EH (cell line): ENCODE results near the gene GPR183.

ENCODE experiments used
- DNase-seq: peaks from one replicate; pipeline ENCODE4 v3.0.0-alpha.2; 2015; ENCODE audit warnings: low read depth

The GPR183 gene

DNA sequence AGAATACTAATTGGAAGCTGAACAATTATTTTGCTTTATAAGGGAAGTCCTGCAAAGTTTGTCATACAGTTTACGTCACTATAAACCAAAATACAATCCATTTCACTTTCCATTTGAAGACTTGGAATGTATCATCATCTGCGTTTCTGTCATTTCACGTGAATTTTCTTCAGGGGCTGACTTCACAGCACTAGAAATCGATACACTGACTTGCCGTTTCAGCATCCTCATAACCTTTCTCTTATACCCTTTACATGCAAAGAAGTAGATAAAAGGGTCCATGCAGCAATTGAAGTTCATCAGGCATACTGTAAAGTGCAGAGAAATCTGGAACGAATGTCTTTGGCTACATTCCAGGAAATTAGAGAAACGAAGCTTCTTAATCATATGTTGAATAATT lies 12.2 kb downstream of the GPR183 start:
- DNase-seq: no peak

DNA sequence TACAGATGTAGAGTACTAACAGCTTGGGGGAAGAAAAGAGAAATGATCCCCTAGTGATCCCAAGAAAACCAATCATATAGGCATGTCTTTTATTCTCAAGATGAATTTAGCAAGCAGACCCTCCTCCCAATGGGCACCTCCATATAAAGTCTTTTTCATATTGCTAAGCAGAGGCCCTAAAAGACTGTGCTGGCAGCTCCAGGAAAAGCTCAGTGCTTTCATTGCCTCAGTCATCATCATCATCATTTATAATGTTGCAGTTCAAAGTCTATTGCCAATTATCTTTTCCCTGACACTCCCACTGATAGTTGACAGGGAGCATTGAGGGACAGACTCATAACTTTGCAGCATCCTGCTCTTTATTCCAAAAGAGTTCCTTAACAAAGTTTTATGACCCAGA lies 13.0 kb downstream of the GPR183 start:
- no peak for DNase-seq

DNA sequence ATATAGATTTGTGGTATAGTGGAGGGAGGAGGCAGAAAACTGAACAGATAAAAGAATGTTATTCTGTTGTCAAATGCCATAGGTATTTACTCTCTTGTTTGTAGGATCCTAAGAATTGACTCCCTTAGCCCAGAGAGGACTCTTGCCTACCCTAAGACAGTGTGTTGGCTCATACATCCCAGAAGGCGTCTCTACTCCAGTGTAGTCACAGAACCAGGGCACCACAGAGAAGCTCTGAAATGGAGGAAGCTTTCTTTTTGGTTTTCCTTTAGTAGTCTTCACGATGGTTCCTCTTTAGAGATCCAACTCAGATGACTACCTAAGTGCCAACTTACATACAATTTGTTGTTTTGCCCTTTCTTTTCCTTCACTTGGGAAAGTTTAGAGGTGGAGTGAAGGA lies 14.0 kb downstream of the GPR183 start:
- DNase-seq: no peak

DNA sequence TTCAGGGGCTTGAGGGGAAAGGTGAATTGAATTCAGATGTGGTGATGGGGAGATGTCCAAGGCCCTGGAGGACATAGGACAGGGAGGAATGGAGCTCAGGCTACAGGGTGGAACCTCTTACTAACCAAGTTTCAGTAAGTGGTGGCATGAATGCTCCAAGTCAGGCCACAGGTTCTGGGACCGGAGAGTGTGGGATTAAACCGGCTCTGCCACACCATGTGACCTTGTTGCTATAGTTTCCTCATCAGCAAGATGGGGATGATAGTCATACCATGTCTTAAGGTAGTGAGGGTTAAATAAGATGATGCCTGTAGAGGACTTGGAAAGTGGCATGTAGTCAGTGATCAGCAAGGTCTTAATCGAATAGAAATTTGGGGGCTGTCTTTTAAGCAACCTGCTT lies 16.3 kb downstream of the GPR183 start:
- DNase-seq: no peak

DNA sequence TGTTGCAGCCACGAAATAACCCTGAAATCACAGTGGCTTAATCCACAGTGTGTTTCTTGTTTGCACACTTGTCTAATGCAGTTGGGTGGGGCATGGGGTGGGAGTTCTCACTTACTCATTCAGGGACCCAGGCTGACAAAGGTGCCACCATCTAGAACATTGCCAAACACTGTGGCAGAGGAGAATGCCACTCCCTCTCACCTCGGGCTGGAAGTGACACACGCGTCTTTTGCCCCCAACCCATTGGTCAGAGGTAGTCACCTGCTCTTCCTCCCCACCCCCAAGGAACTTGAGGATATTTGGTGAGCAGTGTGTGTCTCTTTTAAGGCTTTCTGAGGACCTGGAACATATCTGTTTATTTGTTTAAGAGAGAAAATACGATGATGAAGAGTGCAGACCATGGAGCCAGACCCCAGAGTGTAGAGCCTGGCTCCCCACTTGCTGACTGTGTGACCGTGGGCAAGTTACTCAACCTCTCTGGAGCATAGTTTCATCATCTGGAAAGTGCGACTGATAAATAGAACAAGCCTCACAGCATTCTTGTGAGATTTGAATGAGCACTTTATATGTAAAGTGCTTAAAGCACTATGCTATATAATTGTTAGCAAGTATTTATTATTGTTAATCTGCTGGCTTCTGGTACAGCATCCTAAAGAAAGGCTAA lies 17.4 kb downstream of the GPR183 start:
- DNase-seq: no peak

DNA sequence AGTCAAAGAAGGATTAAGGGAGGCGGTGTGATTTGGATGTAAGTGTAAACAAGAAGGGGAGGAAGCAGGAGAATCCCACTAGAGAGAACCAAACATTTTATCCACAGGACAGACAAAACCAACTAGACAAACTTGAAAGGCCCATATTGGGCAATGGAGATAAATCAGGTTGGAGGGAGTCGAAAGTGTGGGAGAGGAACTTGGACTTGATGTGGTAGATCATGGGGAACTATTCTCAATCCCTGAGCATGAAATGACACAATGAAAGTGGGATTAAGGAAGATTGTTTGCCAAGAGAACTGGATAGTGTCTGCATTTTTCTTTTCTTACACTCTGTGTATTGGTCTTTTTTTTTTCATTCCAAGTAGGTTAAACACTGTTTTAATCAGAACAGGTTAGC lies 17.9 kb downstream of the GPR183 start:
- no peak for DNase-seq

DNA sequence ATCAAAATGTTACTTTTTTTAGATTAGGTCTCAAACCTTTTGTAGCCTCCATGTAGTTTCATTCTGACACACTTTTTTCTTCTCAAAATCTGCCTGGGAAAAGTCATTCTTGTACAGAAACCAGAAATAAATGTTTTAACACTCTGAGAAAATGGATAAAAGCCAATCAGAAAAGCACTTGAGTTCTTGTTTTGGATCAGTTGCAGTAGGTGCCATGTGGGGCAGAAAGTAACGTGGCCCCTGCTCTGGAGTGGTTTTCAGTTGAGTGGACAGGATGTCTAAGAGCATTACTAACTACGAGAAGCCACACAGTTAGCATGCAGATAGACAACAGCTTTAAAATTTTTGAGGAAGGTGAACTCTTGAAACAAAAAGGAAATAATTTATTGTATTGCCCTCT lies 19.1 kb downstream of the GPR183 start:
- DNase-seq: no peak

DNA sequence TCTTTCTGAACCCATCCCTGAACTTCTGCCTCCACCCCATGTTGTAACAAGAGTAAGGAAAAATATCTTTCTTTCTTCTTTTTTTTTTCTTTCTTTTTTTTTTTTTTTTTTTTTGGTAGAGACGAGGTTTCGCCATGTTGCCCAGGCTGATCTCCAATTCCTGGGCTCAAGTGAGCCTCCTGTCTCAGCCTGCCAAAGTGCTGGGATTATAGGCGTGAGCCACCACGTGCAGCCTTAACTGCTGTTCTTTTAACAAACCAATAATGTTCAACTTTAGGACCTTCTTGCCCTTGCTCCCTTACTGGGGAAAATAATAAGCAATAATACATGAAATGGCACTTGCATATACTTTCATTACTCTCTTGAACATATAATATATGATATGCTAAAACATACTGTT lies 19.6 kb downstream of the GPR183 start:
- no peak for DNase-seq

DNA sequence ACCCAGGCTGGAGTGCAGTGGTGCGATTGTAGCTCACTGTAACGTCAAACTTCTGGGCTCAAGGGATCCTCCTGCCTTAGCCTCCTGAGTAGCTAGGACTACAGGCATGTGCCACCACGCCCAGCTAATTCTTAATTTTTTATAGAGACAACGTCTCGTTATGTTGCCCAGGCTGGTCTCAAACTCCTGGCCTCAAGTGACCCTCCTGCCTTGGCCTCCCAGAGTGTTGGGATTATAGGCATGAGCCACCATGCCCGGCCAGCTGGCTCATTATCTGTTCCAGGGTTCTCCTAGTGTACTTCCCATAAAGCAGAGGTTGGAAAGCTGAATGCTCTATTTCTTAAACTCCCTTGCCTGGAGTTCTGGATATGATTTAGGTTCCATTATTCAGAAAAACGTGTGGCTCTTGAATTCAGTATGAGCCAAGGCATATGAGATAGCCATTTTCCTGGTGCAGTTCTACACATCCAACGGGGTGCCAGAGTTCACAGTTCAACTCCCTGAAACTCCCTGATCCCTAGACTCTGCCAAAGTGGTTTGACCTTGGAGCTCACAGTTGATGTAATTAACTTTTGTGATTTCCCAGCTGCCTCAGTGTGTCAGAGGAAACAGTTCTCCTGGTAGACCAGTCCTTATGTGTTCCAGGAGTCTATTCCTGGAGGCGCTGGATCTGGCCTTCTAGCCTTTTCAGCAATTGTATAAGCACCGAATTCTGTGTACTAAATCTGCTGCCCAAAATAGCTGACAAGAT lies 21.6 kb downstream of the GPR183 start:
- no peak for DNase-seq

DNA sequence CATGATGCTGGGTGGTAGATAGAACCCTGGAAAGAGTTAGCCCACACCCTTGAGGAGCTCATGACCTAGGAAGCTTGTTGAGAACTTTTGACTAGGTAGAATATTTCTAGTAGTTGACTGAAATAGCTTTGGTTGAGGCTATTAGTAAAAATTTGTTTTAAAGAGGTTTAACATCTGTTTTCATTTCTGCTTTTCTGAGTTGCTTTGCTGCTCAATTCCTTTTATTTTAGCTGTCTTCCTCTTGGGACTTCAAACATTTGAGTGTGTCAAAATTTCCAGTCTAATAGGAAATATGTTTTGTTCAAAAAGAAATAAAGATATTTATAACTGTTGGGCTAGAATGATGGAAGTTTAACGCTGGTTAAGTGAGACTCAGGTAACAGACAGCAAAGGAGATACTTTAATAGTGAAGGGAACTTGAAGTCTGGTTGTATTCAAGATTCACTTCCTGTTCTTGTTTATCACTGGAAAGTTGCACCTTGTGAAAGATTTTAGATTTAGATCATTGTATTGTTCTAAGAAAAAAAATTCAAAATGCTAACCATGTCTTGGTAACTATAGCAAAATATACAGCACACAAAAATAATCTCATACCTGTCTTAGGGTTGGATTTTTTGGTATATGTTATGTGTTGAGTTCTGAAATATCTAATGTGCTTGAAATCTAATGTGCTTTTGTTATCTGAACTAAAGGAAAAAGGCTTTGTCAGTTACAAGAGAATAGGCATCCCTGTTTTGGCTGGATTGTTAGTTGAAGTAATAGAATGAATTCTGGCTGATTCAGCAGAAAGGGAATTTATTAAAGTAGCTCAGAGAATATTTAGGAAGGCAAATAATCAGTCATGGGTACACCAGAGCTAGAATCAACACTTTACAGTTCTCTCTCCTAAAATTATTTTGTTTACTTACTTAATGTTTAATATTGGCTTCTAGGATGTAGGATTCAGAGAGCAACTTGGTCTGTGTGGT lies 24.7 kb downstream of the GPR183 start:
- no peak for DNase-seq

DNA sequence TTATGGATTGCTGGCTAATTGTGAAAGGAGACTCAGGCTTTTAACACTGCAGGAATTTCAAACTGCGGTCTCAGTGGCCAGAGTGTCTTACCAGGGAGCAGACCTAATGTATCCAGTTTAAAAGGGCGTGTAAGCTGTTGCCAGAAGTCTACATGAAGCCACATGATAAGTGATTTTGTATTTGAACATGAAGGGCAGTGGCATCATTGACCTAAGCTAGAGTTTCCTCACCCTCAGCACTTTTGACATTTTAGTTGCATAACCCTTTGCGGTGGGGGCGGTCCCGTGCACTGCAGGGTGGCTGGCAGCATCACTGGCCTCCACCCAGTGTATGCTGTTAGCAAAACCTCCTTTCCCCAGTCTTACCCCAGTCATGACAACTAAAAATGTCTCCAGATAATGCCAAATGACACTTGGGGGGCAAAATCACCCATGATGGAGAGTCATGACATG lies 25.4 kb downstream of the GPR183 start:
- no peak for DNase-seq

DNA sequence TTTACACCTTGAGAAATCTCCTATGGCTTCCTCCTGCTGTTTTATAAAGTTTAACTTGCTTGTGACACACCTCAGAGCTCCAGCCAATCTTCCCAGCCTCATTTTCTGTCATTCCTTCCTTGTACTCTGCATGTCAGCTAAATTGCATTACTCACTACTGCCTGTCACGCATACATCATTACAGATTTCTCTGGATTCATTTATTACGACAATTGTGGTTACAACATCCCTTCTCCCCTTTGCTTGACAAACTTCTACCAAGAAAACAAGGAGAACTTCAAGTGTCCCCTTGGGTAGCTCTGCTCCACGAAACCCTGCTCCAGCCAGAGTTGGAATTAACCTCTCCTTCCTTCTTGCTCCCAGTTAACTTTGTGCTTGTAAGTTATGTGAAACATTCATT lies 27.0 kb downstream of the GPR183 start:
- peak; percentile 48 for DNase-seq

DNA sequence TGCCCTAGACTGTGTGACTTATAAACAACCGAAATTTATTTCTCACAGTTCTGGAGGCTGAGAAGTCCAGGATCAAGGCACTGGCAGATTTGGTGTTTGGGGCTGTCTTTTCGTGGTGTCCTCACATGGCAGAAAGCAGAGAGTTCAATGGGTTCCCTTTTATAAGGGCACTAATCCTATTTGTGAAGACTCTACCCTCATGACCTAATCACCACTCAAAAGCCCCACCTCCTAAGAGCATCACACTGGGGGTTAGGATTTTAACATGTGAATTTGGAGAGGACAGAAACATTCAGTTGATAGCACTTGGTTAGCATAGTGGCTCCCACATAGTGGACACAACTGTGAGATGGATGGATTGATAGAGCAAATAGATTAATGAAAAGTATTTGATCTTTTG lies 27.6 kb downstream of the GPR183 start:
- no peak for DNase-seq

DNA sequence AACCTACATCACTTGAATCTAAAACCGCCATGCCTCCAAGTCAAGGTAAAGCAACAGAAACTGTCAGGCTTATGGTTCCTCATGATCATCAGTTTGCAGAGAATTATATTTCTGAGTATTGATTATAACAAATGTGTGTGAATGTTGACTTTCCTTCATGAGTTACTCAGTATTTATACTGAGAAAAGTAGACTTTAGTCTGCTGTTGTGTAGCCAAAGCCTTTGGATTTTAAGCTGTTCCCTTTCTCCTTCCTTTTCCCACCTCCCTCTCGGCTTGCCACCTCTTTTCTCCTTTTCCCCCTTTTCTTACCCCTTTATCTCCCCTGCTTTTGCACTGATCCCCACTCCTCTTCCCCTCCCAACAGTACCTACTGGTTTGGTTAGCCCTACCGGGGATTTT lies 28.4 kb downstream of the GPR183 start:
- DNase-seq: no peak

DNA sequence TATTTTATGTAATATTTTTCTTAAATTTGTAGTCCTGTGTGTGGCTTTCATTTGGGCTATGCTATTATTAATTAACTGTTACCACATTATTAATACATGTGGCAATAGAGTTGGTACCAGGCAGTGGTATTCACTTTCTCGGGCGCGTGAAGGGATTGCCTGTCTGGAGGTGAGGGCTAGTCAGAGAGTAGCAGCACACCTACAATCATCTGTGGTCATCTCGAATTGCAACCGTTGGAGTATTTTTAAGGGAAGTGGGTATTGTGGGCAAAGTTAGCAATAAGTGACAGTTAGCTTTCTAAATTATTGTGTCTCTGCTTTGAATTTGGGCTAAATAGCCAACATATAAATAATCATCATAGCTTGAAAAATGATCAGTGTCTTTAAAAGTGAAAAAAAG lies 29.0 kb downstream of the GPR183 start:
- DNase-seq: no peak

DNA sequence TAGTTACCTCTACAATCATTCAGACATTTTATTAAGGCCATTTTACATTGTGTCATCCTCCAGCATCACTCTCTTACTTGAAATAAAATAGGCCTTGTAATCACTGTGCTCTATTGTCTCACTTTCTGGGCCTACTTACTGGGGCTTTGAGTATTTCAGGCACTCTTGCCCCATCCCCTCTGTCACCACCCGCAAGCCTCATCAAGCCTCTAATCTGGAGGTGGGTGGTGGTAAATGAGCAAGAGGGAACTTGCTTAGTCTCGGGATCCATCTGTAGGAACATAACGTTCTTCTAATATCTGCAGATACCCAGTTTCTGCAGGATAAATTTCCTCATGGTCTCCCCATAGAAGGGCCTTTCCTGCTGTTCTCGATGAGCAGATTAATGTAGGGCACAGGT lies 29.6 kb downstream of the GPR183 start:
- no peak for DNase-seq

DNA sequence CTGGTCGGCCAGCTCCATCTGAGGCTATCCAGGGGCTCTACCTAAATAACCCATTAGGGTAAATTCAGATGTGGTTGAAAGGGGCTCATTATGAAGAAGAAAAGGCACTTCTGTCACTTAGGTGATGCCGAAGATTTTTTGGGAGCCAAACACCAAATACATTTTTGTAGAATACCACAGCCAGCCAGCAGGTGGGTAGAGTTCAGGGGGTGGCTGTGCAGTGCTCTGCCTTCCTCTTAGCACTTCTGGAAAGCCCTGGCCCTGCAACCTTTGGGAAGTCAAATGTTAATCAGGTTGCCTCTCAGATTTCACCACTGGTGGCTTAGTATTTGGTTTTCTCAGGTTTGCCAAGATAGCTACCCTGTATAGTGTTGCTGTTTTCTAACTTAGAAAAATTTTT lies 30.5 kb downstream of the GPR183 start:
- DNase-seq: no peak

DNA sequence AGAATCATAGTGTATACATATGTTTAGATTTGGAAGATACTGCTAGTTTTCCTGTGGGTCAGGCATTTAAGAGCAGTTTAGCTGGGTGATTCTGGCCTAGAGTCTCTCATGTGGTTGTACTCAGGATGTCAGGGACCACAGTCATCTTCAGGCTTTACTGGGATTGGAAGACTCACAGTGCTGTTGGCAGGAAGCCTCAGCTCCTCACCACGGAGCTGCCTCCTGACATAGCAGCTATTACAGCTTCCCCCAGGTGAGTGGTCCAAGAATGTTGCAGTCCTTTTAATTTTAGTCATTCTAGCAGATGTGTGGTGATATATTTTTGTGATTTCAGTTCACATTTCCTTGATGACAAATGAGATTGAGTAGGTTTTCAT lies 32.1 kb downstream of the GPR183 start:
- peak; percentile 66 for DNase-seq

DNA sequence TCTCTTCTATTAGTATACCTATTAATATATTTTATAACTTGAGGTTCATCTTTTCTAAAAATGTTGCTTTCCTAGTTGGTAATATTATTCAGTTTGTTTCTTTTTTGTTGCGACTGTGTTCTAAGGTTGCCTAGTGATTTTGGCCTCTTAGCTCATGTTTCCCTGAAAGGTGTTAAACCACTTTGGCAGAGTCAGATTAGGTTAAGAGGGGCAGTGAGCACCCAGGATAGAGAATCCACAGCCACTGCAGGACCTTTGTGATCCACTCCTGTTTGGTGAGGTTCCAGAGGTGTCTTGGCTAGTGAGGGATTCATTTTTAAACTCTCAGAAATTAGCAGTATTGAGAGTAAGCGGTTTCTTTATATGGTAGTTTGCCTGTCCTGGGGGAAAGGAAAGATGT lies 34.1 kb downstream of the GPR183 start:
- no peak for DNase-seq

DNA sequence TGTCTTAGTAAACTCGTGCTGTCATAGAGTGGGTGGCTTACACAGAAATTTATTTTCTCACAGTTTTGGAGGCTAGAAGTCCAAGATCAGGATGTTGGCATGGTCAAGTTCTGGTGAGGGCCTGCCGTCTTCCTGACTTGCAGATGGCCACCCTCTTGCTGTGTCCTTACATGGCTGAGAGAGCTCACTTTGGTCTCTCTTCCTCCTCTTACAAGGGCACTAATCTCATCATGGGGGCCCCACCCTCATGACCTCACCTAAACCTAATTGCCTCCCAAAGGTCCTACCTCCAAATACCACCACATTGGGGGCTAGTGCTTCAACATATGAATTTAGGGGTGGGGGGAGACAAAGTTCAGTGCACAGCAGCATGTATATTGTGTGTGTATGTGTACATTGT lies 34.7 kb downstream of the GPR183 start:
- DNase-seq: no peak

DNA sequence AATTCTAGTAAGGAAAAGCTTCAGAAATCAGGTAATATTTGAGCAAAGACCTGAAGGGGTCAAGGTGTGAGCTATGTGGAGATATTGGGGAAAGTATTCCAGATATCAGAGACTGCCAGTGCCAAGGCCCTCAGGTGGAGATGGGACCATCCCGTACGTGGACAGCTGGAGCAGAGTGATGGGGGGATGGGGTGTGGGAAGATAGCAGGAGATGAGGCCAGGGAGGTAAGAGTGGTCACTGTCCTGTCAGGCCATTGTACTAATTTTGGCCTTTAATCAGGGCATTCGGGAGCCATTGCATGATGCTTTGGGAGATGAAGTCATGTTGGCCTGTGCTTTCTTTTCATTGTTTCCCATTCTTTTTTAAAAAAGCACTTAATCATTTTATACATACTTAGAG lies 36.0 kb downstream of the GPR183 start:
- no peak for DNase-seq

DNA sequence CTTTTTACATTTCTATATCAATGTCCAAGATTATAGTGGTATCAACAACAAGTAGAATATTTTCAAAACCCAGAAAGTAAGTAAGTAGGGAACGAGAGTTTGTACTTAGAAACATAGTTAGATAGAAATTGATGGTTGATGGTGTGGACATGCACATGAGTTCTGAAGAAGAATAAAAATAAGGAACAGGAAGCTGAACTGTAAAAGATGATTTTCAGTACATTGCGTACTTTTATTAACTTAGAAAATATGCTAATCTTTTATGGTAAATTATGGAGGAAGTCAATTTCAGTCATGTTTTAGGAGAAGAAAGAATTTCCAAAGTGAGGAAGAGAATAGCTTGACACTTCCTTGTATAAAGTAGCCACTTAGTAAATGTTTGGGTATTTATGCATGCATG lies 36.7 kb downstream of the GPR183 start:
- no peak for DNase-seq
